ENCODE measurements around the gene SAMD14.

- TF ChIP-seq CTCF (IDR thresholded peaks at IDR 0.05) (no peak), POLR2A (IDR thresholded peaks at IDR 0.05) (no peak)
Measured at GRCh38 chr17:50103252-50103651, 26.7 kb downstream of the SAMD14 start.

Measured in heart left ventricle (tissue), 13 donors.